ENCODE measurements around the gene ATP6V1E1. TPM values are rescaled to one million over a fixed set of nuclear protein-coding genes. Genes with fewer than 3 reads are reported as not detected.

Gene ATP6V1E1
- total and polyA plus RNA-seq, 2 donors (not counting 1 experiment from before 2014, with no cell fraction given): 182 to 238 TPM

DNA sequence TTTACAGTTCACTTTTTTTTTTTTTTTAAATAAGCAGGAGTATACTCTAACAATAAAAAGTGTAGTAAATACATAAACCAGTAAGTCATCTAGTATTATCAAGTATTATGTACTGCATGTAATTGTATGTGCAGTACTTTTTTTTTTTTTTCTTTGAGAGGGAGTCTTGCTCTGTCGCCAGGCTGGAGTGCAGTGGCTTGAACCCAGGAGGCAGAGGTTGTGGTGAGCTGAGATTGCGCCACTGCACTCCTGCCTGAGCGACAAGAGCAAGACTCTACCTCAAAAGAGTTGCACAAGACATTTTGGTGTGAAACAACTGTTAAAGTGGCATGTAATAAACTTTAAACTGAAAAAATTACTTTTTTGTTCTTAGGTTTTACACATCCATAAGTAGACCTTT lies 26.7 kb upstream of the ATP6V1E1 start:
- H3K27me3 ChIP-seq (ENCODE audit: control insufficient read depth, insufficient read depth, low read length): no peaks in the 10 kb centered on the region
- H3K9me3 ChIP-seq (ENCODE audit: control insufficient read depth, insufficient read depth, low read depth, low read length): no peaks in the 10 kb centered on the region

DNA sequence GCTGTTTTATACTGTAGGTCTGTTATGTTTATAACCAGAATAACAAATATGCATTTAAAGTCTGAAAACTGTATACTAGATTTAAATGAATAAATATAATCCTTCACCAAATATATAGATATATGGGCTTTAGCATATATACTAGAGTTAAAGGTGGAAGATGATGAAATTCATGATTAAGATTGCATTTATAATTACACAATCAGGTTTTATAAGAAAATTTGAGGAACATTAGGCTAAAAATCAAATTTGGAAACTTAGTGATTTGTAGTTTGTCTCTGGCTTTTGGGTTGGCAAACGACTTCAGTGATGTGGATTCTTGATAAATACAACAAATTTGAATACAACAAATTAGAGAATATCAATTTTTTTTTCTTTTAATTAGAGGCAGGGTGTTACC lies 20.0 kb upstream of the ATP6V1E1 start:
- Histone ChIP-seq H3K79me2 (ENCODE audit: control insufficient read depth, insufficient read depth, low read length) (peaks cover 3% of the 10 kb centered on the region), H3K9ac (ENCODE audit: insufficient read depth, low read length) (no peak overlapping the region), H3K4me1 (ENCODE audit: control insufficient read depth, extremely low read depth, insufficient read depth, low read length) (no peaks in the 10 kb centered on the region), H4K20me1 (ENCODE audit: control insufficient read depth, extremely low read depth, insufficient read depth, low read length) (no peaks in the 10 kb centered on the region), H3K4me3 (replicated peaks in 1 of 4; ENCODE audit: control extremely low read depth in 1 of 4, insufficient read depth in 1 of 4, low read depth in 3 of 4, low read length in 4 of 4) (no peak overlapping the region), H3K27ac (ENCODE audit: insufficient read depth, low read length) (no peak overlapping the region), H3K4me2 (ENCODE audit: extremely low read depth, insufficient read depth, low read length) (no peak overlapping the region), H2AFZ (ENCODE audit: low read length) (no peak overlapping the region), H3K27me3 (ENCODE audit: control insufficient read depth, insufficient read depth, low read length) (no peaks in the 10 kb centered on the region), H3K9me3 (ENCODE audit: control insufficient read depth, insufficient read depth, low read depth, low read length) (no peaks in the 10 kb centered on the region), H3K36me3 (ENCODE audit: control insufficient read depth, insufficient read depth, low read length) (no peaks in the 10 kb centered on the region)
- TF ChIP-seq, protein P1, sequence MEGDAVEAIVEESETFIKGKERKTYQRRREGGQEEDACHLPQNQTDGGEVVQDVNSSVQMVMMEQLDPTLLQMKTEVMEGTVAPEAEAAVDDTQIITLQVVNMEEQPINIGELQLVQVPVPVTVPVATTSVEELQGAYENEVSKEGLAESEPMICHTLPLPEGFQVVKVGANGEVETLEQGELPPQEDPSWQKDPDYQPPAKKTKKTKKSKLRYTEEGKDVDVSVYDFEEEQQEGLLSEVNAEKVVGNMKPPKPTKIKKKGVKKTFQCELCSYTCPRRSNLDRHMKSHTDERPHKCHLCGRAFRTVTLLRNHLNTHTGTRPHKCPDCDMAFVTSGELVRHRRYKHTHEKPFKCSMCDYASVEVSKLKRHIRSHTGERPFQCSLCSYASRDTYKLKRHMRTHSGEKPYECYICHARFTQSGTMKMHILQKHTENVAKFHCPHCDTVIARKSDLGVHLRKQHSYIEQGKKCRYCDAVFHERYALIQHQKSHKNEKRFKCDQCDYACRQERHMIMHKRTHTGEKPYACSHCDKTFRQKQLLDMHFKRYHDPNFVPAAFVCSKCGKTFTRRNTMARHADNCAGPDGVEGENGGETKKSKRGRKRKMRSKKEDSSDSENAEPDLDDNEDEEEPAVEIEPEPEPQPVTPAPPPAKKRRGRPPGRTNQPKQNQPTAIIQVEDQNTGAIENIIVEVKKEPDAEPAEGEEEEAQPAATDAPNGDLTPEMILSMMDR (conservative IDR thresholded peaks at IDR 0.05 in 1 of 2, IDR thresholded peaks at IDR 0.05 in 1 of 2; ENCODE audit: low read depth in 1 of 2, low read length in 2 of 2): no peak
- no peak for TF ChIP-seq EZH2 (IDR thresholded peaks at IDR 0.05; ENCODE audit: low read length, missing control alignments)
- DNase-seq (ENCODE audit: low read depth in 2 of 2): no peak

More for the DNA sequence above, 26.7 kb upstream of the ATP6V1E1 start:
- Histone ChIP-seq H4K20me1 (ENCODE audit: control insufficient read depth, extremely low read depth, insufficient read depth, low read length) (no peaks in the 10 kb centered on the region), H3K9ac (ENCODE audit: insufficient read depth, low read length) (no peak overlapping the region), H2AFZ (ENCODE audit: low read length) (no peak overlapping the region), H3K79me2 (ENCODE audit: control insufficient read depth, insufficient read depth, low read length) (no peaks in the 10 kb centered on the region), H3K4me1 (ENCODE audit: control insufficient read depth, extremely low read depth, insufficient read depth, low read length) (no peaks in the 10 kb centered on the region), H3K4me2 (ENCODE audit: extremely low read depth, insufficient read depth, low read length) (no peak overlapping the region), H3K27ac (ENCODE audit: insufficient read depth, low read length) (no peak overlapping the region), H3K36me3 (ENCODE audit: control insufficient read depth, insufficient read depth, low read length) (no peaks in the 10 kb centered on the region), H3K4me3 (replicated peaks in 1 of 4; ENCODE audit: control extremely low read depth in 1 of 4, insufficient read depth in 1 of 4, low read depth in 3 of 4, low read length in 4 of 4) (no peak overlapping the region)
- DNase-seq (ENCODE audit: low read depth in 2 of 2): no peak
- TF ChIP-seq EZH2 (IDR thresholded peaks at IDR 0.05; ENCODE audit: low read length, missing control alignments): no peak
- TF ChIP-seq, protein P1 (conservative IDR thresholded peaks at IDR 0.05 in 1 of 2, IDR thresholded peaks at IDR 0.05 in 1 of 2; ENCODE audit: low read depth in 1 of 2, low read length in 2 of 2): no peak

- Histone ChIP-seq H3K27ac (ENCODE audit: insufficient read depth, low read length) (no peak overlapping the region), H3K4me1 (ENCODE audit: control insufficient read depth, extremely low read depth, insufficient read depth, low read length) (no peaks in the 10 kb centered on the region), H3K9me3 (ENCODE audit: control insufficient read depth, insufficient read depth, low read depth, low read length) (no peaks in the 10 kb centered on the region), H2AFZ (ENCODE audit: low read length) (no peak overlapping the region), H3K4me3 (replicated peaks in 1 of 4; ENCODE audit: control extremely low read depth in 1 of 4, insufficient read depth in 1 of 4, low read depth in 3 of 4, low read length in 4 of 4) (no peak overlapping the region), H3K79me2 (ENCODE audit: control insufficient read depth, insufficient read depth, low read length) (peaks cover 4% of the 10 kb centered on the region), H3K9ac (ENCODE audit: insufficient read depth, low read length) (no peak overlapping the region), H3K4me2 (ENCODE audit: extremely low read depth, insufficient read depth, low read length) (no peak overlapping the region), H3K36me3 (ENCODE audit: control insufficient read depth, insufficient read depth, low read length) (no peaks in the 10 kb centered on the region), H3K27me3 (ENCODE audit: control insufficient read depth, insufficient read depth, low read length) (no peaks in the 10 kb centered on the region), H4K20me1 (ENCODE audit: control insufficient read depth, extremely low read depth, insufficient read depth, low read length) (no peaks in the 10 kb centered on the region)
- TF ChIP-seq, protein P1 (conservative IDR thresholded peaks at IDR 0.05 in 1 of 2, IDR thresholded peaks at IDR 0.05 in 1 of 2; ENCODE audit: low read depth in 1 of 2, low read length in 2 of 2): no peak
- TF ChIP-seq EZH2 (IDR thresholded peaks at IDR 0.05; ENCODE audit: low read length, missing control alignments): no peak
- DNase-seq (ENCODE audit: low read depth in 2 of 2): no peak
These were observed 19.4 kb upstream of the ATP6V1E1 start for GRCh38 chr22:17647991-17648390.

All from fibroblast of lung (primary cell).